Panc1 (cell line): Measurements from ENCODE around the gene STRN3. TPM values are rescaled to one million over a fixed set of nuclear protein-coding genes. Genes with fewer than 3 reads are reported as not detected.

Experiments used
- ATAC-seq: fragments of 200-7000 bp; cut with Tn5 transposase; 2 replicates; pipeline ENCODE4 v1.9.1; 2020; ENCODE audit warnings: mild to moderate bottlenecking, moderate library complexity
- BruUV-seq: library from RNA; stranded (reverse); fragments of 400-500 nt; replicated peaks from 2 replicates; lab custom pipeline; 2021; lab: Mats Ljungman, UMichigan
- CTCF ChIA-PET: fragments of 300-600 bp; sonication (Branson Sonifier 250); formaldehyde crosslinking; loops from one replicate; lab custom pipeline; 2022; ENCODE audit warnings: antibody characterized with exemption; lab: Charles Lee
- POLR2A ChIA-PET: fragments of 300-600 bp; sonication (Branson Sonifier 250); formaldehyde crosslinking; loops from one replicate; lab custom pipeline; 2022; ENCODE audit warnings: antibody characterized with exemption; lab: Charles Lee
- DNase-seq: peaks from one replicate; pipeline ENCODE4 v3.0.0-alpha.2; 2010; ENCODE audit warnings: low read depth, low spot score
- H3K27ac ChIP-seq: 2 replicates; pipeline ENCODE4 v1.5.1; 2011; ENCODE audit warnings: mild to moderate bottlenecking, low read length, inconsistent platforms
- H3K27me3 ChIP-seq: fragments of 200-500 bp; sonication (Bioruptor generic); 2 replicates; pipeline ENCODE4 v1.6.0; 2014; ENCODE audit warnings: low read length, inconsistent platforms; ENCODE audit not compliant: control insufficient read depth, insufficient read depth
- H3K36me3 ChIP-seq: fragments of 200-500 bp; sonication (Bioruptor generic); 2 replicates; pipeline ENCODE4 v1.5.1; 2014; ENCODE audit warnings: inconsistent platforms, mild to moderate bottlenecking, low read length, moderate library complexity; ENCODE audit not compliant: control insufficient read depth, insufficient read depth
- H3K4me1 ChIP-seq: 2 replicates; pipeline ENCODE4 v1.5.1; 2011; ENCODE audit warnings: inconsistent platforms, mild to moderate bottlenecking, low read length, moderate library complexity; ENCODE audit not compliant: control insufficient read depth, insufficient read depth
- H3K4me3 ChIP-seq, 2 experiments: 2 replicates each; pipeline ENCODE4 v1.5.1; 2011 to 2012; ENCODE audit warnings: low read depth in 2 of 2, low read length in 2 of 2, mild to moderate bottlenecking in 2 of 2, inconsistent platforms in 1 of 2, moderate library complexity in 1 of 2
- H3K9me3 ChIP-seq: fragments of 200-500 bp; sonication (Bioruptor generic); 2 replicates; pipeline ENCODE4 v1.5.1; 2014; ENCODE audit warnings: low read depth, mild to moderate bottlenecking, inconsistent platforms, low read length, moderate library complexity; ENCODE audit not compliant: control insufficient read depth, insufficient read depth
- POLR2AphosphoS5 ChIP-seq: IDR thresholded peaks from 2 replicates; pipeline ENCODE4 v1.6.1; 2012; ENCODE audit warnings: mild to moderate bottlenecking, low read depth, low read length, moderate library complexity
- SIN3A ChIP-seq: IDR thresholded peaks from 2 replicates; pipeline ENCODE4 v1.6.1; 2012; ENCODE audit warnings: low read depth, mild to moderate bottlenecking, low read length, moderate library complexity, borderline replicate concordance; ENCODE audit not compliant: insufficient read depth
- TCF7L2 ChIP-seq: IDR thresholded peaks from 2 replicates; pipeline ENCODE4 v1.6.1; 2011; ENCODE audit warnings: mild to moderate bottlenecking, low read depth, low read length, inconsistent platforms
- in situ Hi-C: cut with HindIII; loops from 2 replicates; pipeline ENCODE4 v1.10.0; 2016; ENCODE audit warnings: low sequenced_read_pairs, low pct_unique_long_range_greater_than_20kb
- intact Hi-C: fragments of 100-400 bp; cut with micrococcal nuclease; formaldehyde crosslinking; loops from one replicate; pipeline ENCODE4 v1.10.0; 2022; ENCODE audit not compliant: unreplicated experiment
- total RNA-seq: library from RNA; stranded (reverse); gene quantifications from one replicate; pipeline ENCODE4 v1.2.1, GENCODE V29; 2021; ENCODE audit not compliant: unreplicated experiment
- TF ChIP-seq, protein P1 (sequence below), 2 experiments: IDR thresholded peaks; 2 replicates each; pipeline ENCODE4 v1.6.1; 2011 to 2012; ENCODE audit warnings: low read depth in 2 of 2, control low read depth in 1 of 2, low read length in 1 of 2, mild to moderate bottlenecking in 1 of 2, moderate library complexity in 1 of 2; ENCODE audit not compliant: insufficient read depth in 1 of 2
- TF ChIP-seq, protein P2 (sequence below): fragments of 450-650 bp; IDR thresholded peaks from 2 replicates; pipeline ENCODE4 v1.5.1; 2017; ENCODE audit warnings: mild to moderate bottlenecking

Gene STRN3
- total RNA-seq, 1 experiment from 2014 or later: 29.2 TPM

DNA sequence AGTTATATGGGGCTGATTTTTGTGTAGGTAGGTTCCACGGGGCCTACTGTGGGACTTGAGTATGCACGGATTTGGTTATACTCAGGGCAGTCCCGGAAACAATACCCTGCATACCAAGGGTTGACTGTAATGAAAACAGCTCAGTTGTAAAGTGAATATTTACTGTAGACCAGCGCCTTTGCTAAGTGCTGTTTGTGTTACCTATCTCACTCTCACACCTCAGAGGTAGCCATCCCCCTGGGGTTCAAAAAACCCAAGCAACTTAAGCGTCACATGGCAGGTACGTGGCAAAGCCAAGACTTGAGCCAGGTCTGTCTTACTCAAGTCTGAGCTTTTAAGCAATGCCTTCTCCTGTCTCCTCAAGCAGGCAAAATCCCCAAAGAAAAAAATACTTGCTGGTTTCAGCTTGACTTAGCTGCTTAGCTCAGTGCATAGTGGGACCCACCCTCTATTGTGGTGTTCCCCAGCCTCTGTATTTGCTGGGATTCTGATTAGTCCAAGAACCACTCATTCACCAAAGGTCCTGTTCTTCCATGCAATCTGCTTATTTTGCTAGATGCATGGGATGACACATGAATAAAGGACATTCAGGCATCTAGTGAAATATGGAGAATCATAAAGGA is 34.2 kb upstream of the STRN3 start:
- intact Hi-C loops: no loop called here
- ChIA-PET POLR2A (no interaction called here), CTCF (no interaction called here)
- DNase-seq (no peak), ATAC-seq (no peak)
- H3K4me3 ChIP-seq: no peak overlapping the region
- H3K36me3 ChIP-seq: no peaks in the 10 kb centered on the region
- H3K27me3 ChIP-seq: no peaks in the 10 kb centered on the region
- H3K9me3 ChIP-seq: no peaks in the 10 kb centered on the region
- BruUV-seq: no TSS peak
- H3K27ac ChIP-seq: no peak overlapping the region
- no peaks in the 10 kb centered on the region; the same call in 1 of the 2 replicates for H3K4me1 ChIP-seq
- TF ChIP-seq POLR2AphosphoS5 (no peak), TCF7L2 (no peak)
- TF ChIP-seq, protein P1, sequence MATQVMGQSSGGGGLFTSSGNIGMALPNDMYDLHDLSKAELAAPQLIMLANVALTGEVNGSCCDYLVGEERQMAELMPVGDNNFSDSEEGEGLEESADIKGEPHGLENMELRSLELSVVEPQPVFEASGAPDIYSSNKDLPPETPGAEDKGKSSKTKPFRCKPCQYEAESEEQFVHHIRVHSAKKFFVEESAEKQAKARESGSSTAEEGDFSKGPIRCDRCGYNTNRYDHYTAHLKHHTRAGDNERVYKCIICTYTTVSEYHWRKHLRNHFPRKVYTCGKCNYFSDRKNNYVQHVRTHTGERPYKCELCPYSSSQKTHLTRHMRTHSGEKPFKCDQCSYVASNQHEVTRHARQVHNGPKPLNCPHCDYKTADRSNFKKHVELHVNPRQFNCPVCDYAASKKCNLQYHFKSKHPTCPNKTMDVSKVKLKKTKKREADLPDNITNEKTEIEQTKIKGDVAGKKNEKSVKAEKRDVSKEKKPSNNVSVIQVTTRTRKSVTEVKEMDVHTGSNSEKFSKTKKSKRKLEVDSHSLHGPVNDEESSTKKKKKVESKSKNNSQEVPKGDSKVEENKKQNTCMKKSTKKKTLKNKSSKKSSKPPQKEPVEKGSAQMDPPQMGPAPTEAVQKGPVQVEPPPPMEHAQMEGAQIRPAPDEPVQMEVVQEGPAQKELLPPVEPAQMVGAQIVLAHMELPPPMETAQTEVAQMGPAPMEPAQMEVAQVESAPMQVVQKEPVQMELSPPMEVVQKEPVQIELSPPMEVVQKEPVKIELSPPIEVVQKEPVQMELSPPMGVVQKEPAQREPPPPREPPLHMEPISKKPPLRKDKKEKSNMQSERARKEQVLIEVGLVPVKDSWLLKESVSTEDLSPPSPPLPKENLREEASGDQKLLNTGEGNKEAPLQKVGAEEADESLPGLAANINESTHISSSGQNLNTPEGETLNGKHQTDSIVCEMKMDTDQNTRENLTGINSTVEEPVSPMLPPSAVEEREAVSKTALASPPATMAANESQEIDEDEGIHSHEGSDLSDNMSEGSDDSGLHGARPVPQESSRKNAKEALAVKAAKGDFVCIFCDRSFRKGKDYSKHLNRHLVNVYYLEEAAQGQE (IDR thresholded peaks at IDR 0.05; ENCODE audit: insufficient read depth in 1 of 2, low read depth in 2 of 2, low read length in 1 of 2): no peak
- TF ChIP-seq, protein P2, sequence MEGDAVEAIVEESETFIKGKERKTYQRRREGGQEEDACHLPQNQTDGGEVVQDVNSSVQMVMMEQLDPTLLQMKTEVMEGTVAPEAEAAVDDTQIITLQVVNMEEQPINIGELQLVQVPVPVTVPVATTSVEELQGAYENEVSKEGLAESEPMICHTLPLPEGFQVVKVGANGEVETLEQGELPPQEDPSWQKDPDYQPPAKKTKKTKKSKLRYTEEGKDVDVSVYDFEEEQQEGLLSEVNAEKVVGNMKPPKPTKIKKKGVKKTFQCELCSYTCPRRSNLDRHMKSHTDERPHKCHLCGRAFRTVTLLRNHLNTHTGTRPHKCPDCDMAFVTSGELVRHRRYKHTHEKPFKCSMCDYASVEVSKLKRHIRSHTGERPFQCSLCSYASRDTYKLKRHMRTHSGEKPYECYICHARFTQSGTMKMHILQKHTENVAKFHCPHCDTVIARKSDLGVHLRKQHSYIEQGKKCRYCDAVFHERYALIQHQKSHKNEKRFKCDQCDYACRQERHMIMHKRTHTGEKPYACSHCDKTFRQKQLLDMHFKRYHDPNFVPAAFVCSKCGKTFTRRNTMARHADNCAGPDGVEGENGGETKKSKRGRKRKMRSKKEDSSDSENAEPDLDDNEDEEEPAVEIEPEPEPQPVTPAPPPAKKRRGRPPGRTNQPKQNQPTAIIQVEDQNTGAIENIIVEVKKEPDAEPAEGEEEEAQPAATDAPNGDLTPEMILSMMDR: no peak
- in situ Hi-C loops: no loop called here

DNA sequence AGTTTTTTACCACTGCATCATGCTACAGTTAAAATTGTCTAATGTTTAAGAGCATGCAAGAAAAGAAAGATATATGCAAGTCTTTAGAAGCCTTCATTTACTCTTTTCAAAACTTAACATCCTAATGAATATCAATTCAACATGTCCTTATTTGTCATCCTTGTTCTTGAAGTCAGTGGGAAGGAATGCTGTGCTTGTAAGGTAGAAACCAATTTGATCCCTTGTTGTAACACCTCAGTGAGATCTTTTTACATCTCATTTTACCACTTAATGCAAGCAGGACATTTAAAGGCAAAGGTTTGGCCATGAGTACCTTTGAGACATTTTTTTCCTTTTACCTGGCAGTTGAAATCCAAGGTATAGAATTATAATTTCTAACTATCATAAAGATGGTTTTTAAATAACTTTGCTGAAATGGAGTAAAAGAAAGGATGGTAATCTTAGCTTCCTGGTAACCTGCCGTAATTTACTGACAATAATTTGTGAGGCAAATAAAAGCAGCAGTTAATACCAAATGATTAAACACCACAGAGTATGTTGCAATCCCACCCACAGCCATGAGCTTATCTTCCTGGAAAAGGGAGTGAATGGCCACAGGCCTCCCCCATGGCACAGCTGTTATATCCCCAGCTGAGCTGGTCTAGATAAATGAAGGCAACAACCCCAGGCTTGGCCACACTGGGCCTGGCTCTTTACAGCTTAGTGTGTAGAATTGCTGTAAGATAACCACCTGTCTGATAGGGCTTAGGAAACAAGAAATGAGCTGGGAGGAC is 33.2 kb upstream of the STRN3 start:
- intact Hi-C loops: no loop called here
- in situ Hi-C loops: no loop called here
- TF ChIP-seq, protein P2: no peak
- TF ChIP-seq POLR2AphosphoS5 (no peak), SIN3A (no peak)
- ATAC-seq (no peak), DNase-seq (no peak)
- ChIA-PET CTCF (interaction anchor here (0.7 kb wide), 1 partner anchor 421 kb away, joined by 5 read pairs; no protein-coding TSS in a partner anchor), POLR2A (no interaction called here)
- Histone ChIP-seq H3K9me3 (no peaks in the 10 kb centered on the region), H3K4me3 (no peak overlapping the region), H3K27me3 (no peaks in the 10 kb centered on the region), H3K36me3 (no peaks in the 10 kb centered on the region), H3K4me1 (no peaks in the 10 kb centered on the region; the same call in 1 of the 2 replicates), H3K27ac (no peak overlapping the region)
- no TSS peak for BruUV-seq
